ENCODE results near the gene THSD4.
"Not testable (repeated sequence)": the region's sequence is repeated elsewhere in the genome, so short reads cannot be mapped to it uniquely, and the experiment has no call there.

THSD4 gene

DNA sequence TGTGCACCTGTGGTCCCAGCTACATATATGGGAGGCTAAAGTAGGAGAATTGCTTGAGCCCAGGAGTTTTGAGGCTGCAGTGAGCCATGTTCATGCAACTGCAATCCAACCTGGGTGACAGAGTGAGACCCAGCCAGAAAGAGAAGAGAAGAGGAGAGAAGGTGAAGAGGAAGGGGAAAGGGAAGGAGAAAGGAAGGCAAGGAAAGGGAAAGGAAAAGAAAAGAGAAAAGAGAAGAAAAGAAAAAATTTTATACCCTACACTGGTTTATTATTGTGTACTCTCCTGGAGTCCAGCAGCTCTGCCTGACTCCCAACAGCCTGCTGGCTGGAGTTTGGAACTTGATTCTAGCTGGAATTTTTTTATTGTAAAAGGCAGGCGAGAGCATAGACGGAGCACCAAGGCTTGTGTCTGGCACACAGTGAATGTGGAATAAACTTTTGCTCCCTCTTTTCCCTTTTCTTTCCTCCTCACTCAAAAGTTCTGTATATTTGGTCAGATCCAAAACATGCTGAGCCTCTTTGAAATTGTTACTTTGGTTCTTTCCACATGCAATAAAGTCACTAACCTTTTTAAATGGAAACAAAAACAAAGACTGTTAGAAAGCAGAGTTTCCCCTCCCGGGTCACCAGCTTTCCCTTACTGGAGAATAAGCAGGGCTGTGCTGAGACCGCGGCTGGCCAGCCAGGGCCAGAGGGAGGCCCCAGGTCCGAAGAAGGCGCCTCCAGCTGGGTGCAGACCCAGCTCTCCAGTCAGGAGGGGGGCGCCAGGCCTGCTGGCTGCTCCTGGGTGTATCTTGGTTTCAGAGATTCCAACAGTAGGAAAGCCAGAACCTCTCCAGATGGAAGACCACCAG, 9.9 kb downstream of the THSD4 start:
- no peak for DNase-seq

GRCh38 chr15:71125831-71126450, 10.7 kb downstream of the THSD4 start:
- DNase-seq, result no peak

- no peak for DNase-seq
Observed at GRCh38 chr15:71127083-71127482, 11.8 kb downstream of the THSD4 start.

DNA sequence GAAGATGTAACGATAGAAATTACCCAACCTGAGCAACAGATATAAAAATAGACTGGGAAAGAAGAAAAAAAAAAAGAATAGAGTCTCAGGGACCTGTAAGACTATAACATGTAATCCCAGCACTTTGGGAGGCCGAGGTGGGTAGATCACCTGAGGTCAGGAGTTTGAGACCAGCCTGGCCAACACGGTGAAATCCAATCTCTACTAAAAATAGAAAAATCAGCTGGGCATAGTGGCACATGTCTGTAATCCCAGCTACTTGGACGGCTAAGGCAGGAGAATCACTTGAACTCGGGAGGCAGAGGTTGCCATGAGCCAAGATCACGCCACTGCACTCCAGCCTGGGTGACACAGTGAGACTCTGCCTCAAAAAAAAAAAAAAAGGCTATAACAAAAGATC, 12.9 kb downstream of the THSD4 start:
- DNase-seq, result not testable (repeated sequence)

DNA sequence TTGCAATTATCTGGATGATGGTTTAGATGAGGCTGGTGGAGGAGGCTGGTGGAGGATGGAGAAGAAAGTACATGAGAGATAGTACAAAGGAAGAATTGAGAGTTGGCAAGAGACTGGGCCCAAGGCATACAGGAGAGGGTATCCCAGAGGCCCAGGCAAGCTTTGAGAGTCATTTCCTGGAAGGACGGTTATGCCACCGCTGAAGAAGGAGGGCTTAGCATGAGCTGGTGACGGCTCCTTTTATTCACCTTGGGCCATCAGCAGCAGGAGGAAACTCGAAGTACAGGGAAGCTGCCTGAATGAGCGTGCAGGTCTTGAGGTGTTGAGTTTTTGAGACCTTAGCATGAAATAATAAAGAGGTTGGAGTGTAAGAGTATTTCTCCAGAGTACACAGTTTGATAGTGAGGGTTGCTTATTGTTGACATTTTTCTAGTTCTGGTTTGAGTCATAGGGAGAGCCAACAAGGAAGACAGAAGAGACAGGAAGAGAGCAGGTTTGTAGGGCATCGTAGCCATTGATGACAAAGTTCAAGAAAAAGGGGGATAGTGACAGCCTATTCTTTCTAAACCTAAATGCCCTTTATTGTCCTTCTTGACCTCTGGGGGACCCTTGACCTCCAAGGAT, 13.8 kb downstream of the THSD4 start:
- DNase-seq, result no peak

GRCh38 chr15:71129669-71130068, 14.4 kb downstream of the THSD4 start:
- DNase-seq, result no peak

DNA sequence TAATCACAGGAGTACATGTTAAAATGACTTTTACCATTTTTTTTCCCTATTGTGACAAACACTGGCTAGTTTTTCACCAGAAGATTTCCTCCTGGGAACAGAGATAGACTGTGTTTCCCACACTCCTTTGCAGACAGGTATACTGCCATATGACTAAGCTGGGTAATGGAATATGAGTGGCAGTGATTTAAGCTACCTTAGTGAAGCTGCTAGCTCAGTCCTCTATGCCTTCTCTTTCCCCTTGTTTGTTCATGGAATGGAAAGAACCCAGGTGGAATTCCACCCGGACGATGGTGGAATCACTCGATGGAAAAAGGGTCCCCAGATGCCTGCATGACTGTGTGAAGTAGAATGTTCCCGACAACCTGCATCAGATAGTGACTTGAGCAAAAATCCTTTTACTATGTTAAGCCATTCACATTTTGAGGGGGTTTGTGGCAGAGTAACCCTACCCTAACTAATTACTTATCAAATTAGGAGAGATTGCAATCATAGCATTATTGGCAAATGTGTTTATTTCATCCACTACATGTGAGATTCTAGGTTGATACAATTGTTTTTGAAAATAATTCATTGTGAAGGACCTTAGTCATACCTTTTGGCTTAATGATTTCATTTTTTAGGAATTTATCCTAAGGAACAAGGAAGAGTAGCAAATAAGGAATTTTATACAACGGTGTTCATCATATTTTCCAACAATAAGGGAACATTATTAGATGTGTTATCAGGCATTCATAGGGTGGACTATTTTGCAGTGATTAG, 16.5 kb downstream of the THSD4 start:
- DNase-seq, result no peak

DNA sequence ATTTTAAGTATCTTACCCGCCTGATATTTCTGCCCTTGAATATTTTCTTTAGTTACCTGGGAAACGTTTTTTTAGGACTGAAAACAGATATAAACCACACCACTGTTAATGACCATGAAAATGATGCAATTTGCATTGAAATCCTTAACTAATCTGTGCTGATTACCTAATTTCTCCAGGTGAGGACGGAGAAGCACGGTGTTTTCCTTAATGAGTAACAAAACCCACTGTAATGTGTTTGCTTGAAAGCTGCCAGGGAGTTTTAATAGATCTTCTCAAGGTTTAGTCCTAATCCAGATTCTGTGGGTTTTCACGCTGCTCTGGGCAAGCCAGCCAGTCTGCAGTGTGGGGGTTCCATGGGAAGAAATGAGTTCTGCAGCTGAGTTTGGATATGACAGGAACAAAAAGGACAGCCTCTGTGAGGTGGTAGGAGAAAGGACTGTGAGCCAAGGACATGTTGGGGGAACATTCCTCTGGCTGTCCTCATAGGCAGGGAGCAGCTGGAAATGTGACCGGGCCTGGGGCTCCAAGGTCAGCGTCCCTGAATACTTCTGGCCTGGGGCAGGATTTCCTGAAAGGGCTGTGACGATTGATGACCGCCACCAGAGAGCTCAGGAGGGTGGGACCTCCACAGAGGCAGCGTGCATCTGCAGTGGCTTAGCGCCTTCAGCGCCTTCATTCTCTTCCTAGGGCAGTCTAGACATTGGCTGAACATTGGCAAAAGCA, 18.6 kb downstream of the THSD4 start:
- DNase-seq, result no peak

DNA sequence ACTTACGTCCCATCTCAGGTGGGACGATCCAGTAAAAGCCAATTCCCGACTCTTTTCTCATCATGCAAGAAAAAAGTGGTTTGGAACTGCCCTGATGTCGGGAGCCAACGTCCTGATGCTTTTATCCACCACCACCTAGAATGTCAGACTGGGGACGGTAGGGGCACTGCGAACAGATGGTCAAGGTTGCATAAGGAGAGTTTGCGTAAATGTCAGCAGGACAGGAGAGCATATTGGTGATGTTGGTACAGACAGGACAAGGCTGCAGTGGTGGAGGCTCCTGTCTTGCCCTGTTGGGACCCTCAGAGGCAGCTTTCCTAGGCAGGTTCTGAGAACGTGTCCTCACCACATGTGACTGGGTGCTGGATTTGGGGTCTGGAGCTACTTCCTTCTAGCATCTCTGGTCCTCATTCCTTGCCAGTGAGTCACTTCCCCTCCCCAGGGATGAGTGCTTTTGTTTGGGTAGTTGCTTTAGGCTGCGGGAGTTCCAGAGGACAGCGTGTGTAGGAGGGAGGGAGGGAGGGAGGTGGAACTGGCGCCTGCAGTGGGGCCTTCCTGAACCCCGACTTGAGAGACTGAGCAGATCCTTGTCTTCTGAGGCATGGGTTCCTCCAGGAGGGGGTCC, 21.0 kb downstream of the THSD4 start:
- no peak for DNase-seq

GRCh38 chr15:71136793-71137518, 21.7 kb downstream of the THSD4 start:
- DNase-seq, result no peak

DNA sequence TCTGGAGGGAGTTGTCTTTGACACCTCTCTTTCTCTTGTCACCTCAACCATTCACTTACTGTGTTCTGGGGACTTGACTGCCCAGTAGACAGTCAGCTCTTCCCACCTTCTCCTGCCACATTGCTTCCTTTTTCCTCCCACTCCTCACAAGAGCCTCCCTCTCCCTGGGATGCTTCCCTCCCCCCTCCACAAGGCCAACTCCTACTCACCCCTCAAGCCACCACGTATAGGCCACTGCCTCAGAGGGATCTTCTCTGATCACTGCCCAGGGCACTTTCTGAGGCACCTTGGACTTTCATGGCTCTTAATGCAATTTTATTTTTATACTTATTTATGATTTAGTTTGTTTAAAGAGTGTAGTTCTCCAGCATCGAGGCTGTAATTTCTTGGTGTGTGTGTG, 23.2 kb downstream of the THSD4 start:
- no peak for DNase-seq

GRCh38 chr15:71139241-71139640, 24.0 kb downstream of the THSD4 start:
- DNase-seq, result no peak

DNA sequence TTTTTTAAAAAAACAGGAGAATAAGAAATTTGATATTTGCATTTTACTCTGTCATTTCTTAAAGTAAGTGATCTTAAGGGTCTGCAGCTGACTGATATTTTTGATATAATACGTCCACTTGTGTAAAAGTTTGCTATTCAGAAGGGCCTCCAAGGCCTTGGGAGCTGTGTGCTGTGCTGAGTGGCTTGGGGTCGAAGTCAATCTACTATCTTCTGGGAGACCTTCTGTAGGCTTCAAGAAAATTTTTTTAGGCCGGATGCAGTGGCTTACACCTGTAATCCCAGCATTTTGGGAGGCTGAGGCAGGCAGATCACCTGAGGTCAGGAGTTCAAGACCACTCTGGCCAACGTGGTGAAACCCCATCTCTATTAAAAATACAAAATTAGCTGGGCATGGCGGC, 26.3 kb downstream of the THSD4 start:
- DNase-seq, result no peak

DNA sequence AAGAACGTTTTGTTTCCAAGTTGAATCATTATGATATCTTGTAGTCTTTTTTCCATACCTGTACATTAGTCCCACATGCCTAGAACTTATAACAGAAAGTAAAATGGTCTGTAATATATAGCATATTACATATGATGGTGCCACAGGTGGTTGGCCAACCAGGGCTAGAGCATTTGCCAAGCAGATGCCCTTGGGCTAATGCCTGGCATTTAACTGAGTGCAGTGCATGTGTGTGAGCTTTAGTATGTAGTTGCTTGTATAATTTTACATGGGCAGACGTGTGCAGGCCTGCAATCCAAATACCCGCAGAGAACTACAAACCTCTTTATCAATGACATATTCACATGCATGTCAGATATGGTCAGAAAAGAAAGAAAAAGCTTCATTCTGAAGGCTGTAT, 27.5 kb downstream of the THSD4 start:
- DNase-seq, result no peak

GRCh38 chr15:71143373-71144310, 28.4 kb downstream of the THSD4 start:
- no peak for DNase-seq

DNA sequence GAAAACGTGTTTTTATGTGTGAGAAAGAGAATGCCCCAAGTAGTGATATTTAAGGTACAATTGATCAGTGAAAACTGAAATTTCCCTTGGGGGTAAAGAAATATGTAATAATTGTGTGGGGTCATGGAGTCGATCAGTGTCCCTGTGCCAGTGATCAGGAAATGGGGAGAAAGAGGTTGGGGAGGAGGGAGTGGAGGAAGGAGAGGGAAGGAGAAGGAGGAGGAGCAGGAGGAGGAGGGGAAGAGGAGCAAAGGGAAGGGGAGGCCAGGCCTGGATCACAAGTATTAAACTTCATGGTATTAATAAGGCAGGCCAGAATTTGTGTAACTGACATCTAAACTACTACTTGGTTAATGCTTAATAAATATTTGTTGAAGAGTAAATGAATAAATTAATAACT, 30.4 kb downstream of the THSD4 start:
- DNase-seq, result no peak

DNA sequence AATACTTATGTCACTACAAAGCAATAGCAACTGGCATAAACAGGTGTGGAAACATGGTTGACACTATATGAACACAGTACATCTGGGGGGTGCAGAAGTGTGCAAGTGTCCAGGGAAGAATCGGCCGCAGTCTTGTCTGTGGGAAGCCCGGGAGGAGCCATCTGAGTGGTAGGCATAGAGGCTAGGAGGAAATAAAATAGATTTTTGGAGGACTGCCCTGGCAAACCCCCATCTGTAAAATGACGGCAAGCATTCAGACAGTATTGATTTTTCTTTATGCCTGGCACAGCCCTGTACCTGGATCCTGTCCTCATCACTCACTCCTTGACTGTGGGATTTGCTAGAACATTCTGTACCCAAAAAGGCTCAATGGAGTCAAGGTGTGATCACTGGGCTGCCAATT, 31.3 kb downstream of the THSD4 start:
- DNase-seq, result no peak

DNA sequence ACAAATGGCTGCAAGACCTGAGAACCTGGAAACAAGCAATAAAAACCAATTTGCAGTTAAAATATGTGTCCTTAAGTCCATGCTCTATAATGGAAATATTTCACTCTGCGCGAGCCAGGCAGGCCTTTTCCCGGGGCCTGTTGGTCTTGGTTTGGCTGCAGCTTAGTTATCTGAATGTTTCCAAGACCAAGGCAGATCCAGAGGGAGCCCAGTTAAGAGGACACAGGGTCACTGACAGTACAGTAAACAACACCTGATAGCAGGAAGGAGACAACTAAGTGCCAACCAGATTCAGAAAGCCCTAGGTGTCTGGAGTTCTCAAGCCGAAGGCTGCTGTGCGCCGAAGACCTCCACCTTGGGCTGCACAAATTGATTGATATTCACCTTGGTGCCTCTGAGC, 32.8 kb downstream of the THSD4 start:
- DNase-seq, result no peak

DNA sequence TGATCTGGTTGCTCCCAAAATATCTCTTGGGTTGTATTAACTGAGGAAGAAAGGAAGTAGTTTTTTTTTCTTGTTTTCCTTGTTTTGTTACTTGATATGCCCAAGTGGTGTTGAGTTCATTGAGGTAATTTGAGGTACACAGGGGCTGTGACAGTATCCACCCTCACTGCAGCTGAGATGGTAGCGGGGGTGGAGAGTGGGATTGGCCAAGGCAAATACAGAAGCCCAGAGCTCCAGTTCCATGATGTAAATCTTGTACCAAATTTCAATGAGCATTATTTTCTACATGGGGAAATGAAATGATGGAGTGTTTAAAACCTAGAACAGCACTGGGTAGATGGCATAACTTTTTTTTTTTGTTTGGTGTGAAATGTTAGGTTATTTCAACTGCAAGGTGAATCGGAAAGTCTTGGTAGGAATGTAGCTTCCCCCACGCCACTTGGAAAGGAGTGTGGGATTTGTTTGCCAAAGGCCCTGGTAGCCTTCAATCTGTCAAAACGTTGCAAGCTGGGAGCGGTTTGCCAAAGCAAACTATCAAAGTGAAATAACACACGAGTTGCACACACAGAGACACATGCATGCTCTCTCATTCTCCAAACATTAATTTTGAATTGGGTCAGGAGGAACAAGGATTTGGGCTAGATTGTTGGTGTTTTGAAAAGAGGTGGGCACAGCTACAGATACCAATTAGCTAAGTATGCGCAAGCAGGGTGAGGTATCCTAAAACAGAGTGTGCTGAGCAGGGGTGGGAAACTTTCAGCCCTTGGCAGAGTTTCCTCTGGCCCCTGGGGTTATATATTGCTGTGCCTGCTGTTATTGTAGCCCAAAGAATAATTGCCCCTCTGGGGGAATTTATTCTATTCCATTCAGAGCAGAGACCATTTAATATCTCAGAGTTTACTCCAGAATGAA, 34.6 kb downstream of the THSD4 start:
- DNase-seq, result no peak

All from Kasumi-1 (cell line).